GM21390 (cell line): ENCODE measurements around the gene SZRD1.
"Not testable (repeated sequence)": the region's sequence is repeated elsewhere in the genome, so short reads cannot be mapped to it uniquely, and the experiment has no call there.

Experiments
- ATAC-seq: cut with Tn5 transposase; IDR thresholded peaks from one replicate; pipeline ENCODE4 v1.9.1; 2021; ENCODE audit not compliant: unreplicated experiment

Gene SZRD1

DNA sequence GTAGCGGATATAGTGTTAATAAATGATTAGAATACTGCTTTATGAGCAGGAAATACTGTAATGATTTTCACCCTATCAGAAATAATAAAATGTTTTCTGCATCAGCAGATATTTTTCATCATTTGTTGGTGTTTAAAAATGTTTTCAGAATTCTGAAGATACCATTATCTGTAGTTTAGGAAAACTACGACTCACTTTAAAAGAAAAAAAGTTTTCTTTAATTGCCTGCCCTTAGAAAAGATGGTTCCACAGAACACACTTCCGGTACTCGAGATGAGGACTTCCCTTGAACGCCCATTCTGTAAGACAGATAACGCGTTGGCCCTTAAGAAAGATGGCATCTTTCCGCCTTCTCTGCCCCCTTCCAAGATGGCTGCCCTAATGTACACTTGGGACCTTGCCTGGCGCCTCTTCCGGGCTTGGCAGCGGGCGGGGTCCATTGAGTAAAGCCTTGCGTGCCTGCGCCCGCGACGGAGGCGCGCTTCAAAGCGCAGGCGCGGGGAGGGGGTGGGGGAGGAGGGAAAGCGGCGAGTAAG is at the start of gene SZRD1:
Gene SZRD1, plus strand, starts transcription at position 521 of the 536 bp plus-strand sequence. CDS start 16 bp downstream, outside the sequence.
- peak; percentile 76 for ATAC-seq

- ATAC-seq, result no peak
These were observed 48.5 kb upstream of the SZRD1 start for GRCh38 chr1:16318555-16318954.

DNA sequence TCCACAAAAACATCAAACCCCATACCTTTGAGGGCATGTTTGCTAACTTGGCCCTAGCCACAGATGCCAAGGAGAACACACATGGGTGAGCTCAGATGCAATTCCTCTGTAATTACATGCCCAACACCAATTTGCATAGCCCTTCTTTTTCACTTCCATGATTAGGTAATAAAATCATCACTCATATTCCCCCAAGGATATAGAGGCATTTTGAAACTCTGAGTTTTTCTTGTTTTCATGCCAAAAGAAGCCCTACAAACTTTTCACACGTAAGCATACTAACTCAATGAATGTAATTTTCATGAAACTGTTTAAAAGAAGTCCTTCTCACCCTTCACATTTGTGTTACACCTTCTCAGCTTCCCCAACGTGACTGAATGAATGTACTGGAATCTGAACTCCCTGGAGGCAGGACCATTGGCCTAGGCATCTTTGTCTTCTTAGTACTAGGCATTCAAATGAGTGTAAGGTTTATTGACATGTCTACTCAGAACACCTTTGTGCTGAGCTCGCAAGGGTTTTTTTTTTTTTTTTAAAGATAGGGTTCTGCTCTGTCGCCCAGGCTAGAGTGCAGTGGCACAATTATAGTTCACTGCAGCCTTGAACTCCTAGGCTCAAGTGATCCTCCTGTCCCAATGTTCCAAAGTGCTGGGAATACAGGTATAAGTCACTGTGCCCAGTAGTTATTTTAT is 45.7 kb upstream of the SZRD1 start:
- ATAC-seq, result no peak

- ATAC-seq, result no peak
These were observed 42.6 kb upstream of the SZRD1 start for GRCh38 chr1:16324456-16324890.

- ATAC-seq, result no peak
These were observed 40.1 kb upstream of the SZRD1 start for GRCh38 chr1:16326833-16327404.

- no peak for ATAC-seq
These were observed 32.2 kb upstream of the SZRD1 start for GRCh38 chr1:16334655-16335340.

DNA sequence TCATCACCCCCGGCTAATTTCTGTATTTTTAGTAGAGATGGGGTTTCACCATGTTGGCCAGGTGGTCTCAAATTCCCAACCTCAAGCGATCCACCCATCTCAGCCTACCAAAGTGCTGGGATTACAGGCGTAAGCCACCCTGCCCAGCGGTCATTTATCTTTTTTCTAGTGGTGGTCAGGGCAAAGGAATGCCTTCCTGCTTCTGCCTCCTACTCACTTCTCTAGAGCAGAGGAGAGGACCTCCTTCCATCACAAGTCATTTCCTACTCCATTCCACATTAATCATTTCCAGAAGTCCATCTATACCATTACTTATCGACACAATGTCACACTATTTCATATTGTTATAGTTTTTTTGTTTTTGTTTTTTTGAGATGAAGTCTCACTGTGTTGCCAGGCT is 28.1 kb upstream of the SZRD1 start:
- ATAC-seq, result no peak

- no peak for ATAC-seq
These were observed 26.4 kb upstream of the SZRD1 start for GRCh38 chr1:16340673-16341072.

GRCh38 chr1:16342331-16343062 is 24.5 kb upstream of the SZRD1 start:
- no peak for ATAC-seq

- ATAC-seq, result not testable (repeated sequence)
These were observed 23.8 kb upstream of the SZRD1 start for GRCh38 chr1:16343276-16343675.

DNA sequence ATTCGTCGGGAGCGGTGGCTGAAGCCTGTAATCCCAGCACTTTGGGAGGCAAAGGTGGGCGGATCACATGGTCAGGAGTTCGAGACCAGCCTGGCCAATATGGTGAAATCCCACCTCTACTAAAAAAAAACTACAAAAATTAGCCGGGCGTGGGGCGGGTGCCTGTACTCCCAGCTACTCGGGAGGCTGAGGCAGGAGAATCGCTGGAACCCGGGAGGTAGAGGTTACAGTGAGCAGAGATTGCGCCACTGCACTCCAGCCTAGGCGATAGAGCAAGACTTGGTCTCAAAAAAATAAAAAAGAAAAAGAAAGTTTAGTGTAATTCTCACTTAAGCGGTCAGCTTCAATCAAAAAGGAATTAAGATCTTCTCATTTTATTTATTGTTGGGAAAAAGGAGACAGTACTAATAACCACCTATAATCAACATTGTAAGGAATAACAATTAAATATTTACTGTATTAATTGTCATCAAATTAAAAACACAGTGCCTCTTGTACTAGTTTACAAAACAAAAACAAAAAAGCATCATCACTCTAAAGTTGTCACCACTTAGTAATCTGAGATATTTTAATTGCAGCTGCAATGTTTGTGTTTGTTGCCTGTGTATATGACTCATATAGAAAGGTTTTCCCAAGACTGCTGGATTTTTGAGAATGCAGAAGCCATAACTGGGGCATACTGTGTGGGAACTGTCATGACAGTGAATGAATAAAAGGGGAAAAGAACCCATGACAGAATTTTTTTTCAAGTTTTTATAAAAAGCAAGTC is 18.4 kb upstream of the SZRD1 start:
- ATAC-seq, result no peak

DNA sequence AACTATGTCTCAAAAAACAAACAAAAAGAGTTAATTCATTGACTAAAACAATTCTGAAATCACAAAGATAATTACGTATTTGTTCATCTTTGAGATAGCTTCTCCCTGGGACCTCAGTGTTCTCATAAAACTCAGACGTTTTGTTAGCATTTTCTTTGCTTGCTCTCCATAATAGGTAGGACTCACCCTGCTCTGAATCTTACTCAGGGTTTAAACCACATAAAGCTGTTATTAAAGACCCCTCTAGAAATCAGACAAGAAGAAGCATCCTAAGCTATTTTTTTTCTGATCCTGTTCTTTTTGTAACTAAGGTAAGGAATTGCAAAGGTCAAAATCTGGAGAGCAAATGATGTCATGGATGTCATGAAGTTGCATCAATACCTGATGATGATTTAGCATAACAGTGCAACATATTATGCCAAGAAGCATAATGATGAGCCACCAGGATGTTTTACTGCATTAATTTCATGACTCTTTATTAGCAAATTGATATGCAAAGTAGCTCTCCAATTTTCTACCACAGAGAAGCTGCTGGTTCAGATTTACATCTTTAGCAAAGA is 17.1 kb upstream of the SZRD1 start:
- ATAC-seq, result no peak

- no peak for ATAC-seq
These were observed 15.5 kb upstream of the SZRD1 start for GRCh38 chr1:16351456-16351993.

DNA sequence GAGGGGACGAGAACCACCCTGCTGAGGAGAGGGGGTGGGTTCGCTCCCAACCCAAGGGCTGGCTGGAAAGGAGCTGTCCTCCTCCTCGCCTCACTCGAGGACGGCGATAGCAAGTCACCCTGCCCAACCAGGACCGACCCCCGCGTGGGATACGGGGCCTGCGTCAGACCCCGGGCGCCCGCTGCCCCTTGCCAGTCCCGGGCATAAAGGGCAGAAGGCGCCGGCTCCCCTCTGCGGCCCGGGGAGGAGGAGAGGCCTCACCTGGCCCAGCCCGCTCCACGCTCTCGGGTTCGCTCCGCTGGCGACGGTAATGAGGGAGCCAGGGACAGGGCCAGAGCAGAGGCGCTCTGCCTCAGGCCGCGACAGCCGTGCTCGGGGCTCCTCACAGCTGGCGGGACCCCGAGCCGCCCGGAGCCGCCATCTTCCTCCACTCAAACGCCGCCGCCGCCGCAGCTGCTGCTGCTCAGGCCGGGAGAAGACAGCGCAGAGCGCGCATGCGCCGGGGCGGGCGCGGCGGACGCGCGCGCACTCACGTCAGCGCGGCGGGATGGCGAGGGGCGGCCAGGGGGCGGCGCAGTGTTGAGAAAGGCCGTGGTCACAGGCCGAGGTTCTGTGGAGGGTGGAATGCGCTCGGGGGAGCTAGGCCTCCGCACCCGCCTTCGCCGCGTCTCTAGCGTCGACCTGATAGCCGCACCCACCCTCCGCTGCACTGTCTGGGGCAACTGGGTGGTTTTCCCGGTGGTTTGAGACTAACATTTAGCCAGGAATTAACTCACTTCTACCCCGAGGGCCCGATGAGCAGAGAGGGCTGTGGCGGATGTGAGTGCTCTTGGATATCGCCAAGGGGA is 14.8 kb upstream of the SZRD1 start, which contains the start of gene FBXO42:
Gene FBXO42, minus strand, starts transcription at position 487 of the 848 bp plus-strand sequence. CDS start 37,062 bp downstream, outside the sequence.
- peak; percentile 80 for ATAC-seq

DNA sequence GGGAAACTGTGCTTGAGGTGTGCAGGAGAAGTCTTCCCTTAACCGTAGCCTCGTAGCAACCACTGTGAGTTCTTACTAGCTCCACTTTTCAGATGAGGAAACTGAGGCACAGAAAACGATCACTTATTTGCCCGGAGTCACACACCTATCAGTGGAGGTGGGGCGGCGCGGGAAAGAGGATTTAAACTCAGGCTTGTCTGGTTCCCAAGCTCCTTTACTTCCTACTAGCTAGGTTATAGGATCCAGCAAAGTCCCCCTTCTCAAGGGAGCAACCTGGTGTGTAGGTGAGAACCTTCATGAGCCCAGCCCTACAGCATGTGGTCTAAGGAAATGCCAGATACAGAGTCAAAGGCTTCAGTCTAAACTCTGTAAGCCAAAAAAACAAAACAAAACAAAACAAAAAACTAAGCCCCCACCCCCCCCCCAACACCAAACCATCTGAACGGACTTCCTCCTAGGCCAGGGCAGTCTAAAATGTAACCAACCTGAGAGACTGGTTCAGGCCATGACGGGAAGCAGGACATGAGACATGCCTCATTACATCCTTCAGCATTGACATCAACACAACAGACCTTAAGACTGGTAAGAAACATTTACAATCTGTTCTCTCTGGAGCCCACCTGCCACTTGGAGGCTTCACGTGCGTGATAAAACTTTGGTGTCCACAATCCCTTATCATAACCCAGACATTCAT is 14.1 kb upstream of the SZRD1 start:
- no peak for ATAC-seq

DNA sequence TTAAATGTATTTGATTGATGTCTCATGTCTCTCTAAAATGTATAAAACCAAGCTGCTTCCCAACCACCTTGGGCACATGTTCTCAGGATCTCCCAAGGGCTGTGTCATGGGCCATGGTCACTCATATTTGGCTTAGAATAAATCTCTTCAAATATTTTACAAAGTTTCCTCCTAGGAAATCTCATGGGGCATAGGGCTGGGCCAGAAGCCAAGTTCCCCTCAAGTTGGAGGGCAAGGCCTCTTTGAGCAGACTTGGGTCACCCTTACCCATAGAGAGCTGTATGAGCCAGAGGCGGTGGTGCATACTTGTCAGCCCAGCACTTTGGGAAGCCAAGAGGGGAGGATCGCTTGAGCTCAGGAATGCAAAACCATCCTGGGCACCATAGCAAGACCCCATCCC is 12.4 kb upstream of the SZRD1 start:
- ATAC-seq, result no peak

DNA sequence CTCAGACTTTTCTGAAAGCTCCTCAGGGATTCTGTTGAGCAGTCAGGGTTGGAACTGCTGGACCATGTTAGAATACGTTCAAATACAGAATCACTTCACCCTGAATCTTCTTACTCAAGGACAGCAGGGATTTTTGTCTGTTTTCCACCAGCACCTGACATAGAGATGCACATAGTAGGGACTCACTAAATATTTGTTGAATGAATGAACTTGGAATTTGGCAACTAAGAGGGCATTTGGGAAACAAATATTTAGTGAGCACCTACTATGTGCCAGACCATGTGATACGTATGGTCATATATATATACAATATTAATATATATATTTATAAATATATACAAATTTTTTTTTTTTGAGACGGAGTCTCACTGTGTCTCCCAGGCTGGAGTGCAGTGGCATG is 10.2 kb upstream of the SZRD1 start:
- no peak for ATAC-seq

DNA sequence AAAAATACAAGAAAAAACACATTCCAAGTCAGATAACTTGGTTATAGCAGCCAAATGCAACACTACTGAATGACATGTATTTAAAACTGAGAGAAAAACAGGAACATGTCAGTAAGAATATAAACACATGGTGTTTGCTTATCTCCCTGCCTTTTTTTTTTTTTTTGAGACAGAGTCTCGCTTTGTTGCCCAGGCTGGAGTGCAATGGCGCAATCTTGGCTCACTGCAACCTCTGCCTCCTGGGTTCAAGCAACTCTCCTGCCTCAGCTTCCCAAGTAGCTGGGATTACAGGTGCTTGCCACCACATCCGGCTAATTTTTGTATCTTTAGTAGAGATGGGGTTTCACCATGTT is 1.9 kb upstream of the SZRD1 start:
- not testable (repeated sequence) for ATAC-seq
